ENCODE results near the gene UPK2.
"Not testable (repeated sequence)": the region's sequence is repeated elsewhere in the genome, so short reads cannot be mapped to it uniquely, and the experiment has no call there.

DNA sequence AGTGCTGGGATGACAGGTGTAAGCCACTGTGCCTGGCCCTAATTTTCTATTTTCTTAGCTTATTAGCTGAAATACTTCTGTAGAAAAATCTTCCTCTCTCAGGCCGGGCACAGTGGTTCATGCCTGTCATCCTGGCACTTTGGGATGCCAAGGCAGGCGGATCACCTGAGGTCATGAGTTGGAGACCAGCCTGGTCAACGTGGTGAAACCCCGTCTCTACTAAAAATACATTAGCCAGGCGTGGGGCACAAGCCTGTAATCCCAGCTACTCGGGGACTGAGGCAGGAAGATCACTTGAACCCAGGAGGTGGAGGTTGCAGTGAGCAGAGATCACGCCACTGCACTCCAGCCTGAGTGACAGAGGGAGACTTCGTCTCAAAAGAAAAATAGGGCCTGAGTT lies 28.2 kb downstream of the UPK2 start:
- not testable (repeated sequence) for TF ChIP-seq MZF1 (tag by site-specific recombination; IDR thresholded peaks at IDR 0.05; ENCODE audit: borderline replicate concordance); ZNF146 (tag by site-specific recombination; IDR thresholded peaks at IDR 0.05); ZNF416 (tag by site-specific recombination; IDR thresholded peaks at IDR 0.05); ZNF274 (IDR thresholded peaks at IDR 0.05; ENCODE audit: low read length); ZNF274 (tag by site-specific recombination; IDR thresholded peaks at IDR 0.05; ENCODE audit: borderline replicate concordance); ZNF768 (tag by site-specific recombination; IDR thresholded peaks at IDR 0.05)
- TF ChIP-seq, protein P1, sequence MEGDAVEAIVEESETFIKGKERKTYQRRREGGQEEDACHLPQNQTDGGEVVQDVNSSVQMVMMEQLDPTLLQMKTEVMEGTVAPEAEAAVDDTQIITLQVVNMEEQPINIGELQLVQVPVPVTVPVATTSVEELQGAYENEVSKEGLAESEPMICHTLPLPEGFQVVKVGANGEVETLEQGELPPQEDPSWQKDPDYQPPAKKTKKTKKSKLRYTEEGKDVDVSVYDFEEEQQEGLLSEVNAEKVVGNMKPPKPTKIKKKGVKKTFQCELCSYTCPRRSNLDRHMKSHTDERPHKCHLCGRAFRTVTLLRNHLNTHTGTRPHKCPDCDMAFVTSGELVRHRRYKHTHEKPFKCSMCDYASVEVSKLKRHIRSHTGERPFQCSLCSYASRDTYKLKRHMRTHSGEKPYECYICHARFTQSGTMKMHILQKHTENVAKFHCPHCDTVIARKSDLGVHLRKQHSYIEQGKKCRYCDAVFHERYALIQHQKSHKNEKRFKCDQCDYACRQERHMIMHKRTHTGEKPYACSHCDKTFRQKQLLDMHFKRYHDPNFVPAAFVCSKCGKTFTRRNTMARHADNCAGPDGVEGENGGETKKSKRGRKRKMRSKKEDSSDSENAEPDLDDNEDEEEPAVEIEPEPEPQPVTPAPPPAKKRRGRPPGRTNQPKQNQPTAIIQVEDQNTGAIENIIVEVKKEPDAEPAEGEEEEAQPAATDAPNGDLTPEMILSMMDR (tag by site-specific recombination; IDR thresholded peaks at IDR 0.05) = not testable (repeated sequence)
- TF ChIP-seq, protein P2, sequence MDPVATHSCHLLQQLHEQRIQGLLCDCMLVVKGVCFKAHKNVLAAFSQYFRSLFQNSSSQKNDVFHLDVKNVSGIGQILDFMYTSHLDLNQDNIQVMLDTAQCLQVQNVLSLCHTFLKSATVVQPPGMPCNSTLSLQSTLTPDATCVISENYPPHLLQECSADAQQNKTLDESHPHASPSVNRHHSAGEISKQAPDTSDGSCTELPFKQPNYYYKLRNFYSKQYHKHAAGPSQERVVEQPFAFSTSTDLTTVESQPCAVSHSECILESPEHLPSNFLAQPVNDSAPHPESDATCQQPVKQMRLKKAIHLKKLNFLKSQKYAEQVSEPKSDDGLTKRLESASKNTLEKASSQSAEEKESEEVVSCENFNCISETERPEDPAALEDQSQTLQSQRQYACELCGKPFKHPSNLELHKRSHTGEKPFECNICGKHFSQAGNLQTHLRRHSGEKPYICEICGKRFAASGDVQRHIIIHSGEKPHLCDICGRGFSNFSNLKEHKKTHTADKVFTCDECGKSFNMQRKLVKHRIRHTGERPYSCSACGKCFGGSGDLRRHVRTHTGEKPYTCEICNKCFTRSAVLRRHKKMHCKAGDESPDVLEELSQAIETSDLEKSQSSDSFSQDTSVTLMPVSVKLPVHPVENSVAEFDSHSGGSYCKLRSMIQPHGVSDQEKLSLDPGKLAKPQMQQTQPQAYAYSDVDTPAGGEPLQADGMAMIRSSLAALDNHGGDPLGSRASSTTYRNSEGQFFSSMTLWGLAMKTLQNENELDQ (tag by site-specific recombination; IDR thresholded peaks at IDR 0.05; ENCODE audit: low read depth) = not testable (repeated sequence)

Data from HEK293 (cell line).